Breast epithelium (tissue), 4 donors: Measurements from ENCODE around the gene RFC4. TPM values are rescaled to one million over a fixed set of nuclear protein-coding genes. Genes with fewer than 3 reads are reported as not detected.

Source experiments
- DNase-seq, 2 donors: peaks; one replicate each; pipeline ENCODE4 v3.0.0-alpha.2; 2019; ENCODE audit warnings: low spot score in 2 of 2
- H3K27ac ChIP-seq, 2 donors: fragments of 200-600 bp; sonication (generic) in 1 of 2; one replicate each; pipeline ENCODE4 v1.5.1; 2016 to 2019; ENCODE audit warnings: mild to moderate bottlenecking in 1 of 2
- H3K27me3 ChIP-seq, 2 donors: fragments of 200-600 bp; sonication (generic) in 1 of 2; one replicate each; pipeline versions ENCODE4 v1.5.1 to v1.6.0; 2017 to 2019; ENCODE audit warnings: control low read depth in 1 of 2, mild to moderate bottlenecking in 1 of 2
- H3K36me3 ChIP-seq: fragments of 200-600 bp; one replicate; pipeline ENCODE4 v1.5.1; 2019
- H3K4me1 ChIP-seq, 2 donors: fragments of 200-600 bp; sonication (generic); one replicate each; pipeline ENCODE4 v1.5.1; 2016 to 2019; ENCODE audit warnings: control low read depth in 1 of 2
- H3K4me3 ChIP-seq, 3 donors: fragments of 200-600 bp; sonication (generic); 1 replicate in 2 of 3; 2 replicates in 1 of 3; pipeline ENCODE4 v1.5.1; 2016 to 2019; ENCODE audit warnings: mild to moderate bottlenecking in 3 of 3, moderate library complexity in 2 of 3
- H3K9me3 ChIP-seq, 2 donors: fragments of 200-600 bp; sonication (generic) in 1 of 2; one replicate each; pipeline ENCODE4 v1.5.1; 2016 to 2019; ENCODE audit warnings: control low read depth in 1 of 2
- POLR2A ChIP-seq: fragments of 450-650 bp; IDR thresholded peaks from one replicate; pipeline ENCODE4 v1.6.1; 2016; ENCODE audit warnings: antibody characterized with exemption, mild to moderate bottlenecking, moderate library complexity
- POLR2AphosphoS5 ChIP-seq, 3 donors: sonication (generic); formaldehyde crosslinking; IDR thresholded peaks; one replicate each; pipeline ENCODE4 v1.6.1; 2017; ENCODE audit warnings: antibody characterized with exemption in 3 of 3
- intact Hi-C: fragments of 100-400 bp; cut with DNase I; formaldehyde crosslinking; loops from one replicate; pipeline ENCODE4 v1.15.1; 2023; ENCODE audit warnings: low total_unique reads
- total RNA-seq, 3 donors: library from RNA; depleted of rRNA; stranded (reverse); fragments of >200 nt; gene quantifications; one replicate each; pipeline ENCODE4 v1.1.0, GENCODE V29; 2016
- TF ChIP-seq, protein P1 (sequence below), 3 donors: fragments of 450-650 bp; IDR thresholded peaks; one replicate each; pipeline ENCODE4 v1.5.1; 2016 to 2017; ENCODE audit warnings: antibody characterized with exemption in 3 of 3, mild to moderate bottlenecking in 3 of 3, moderate library complexity in 3 of 3

The RFC4 gene
- total RNA-seq, 3 donors from 2014 or later, result 8.5 to 14.5 (median 10.8) TPM

DNA sequence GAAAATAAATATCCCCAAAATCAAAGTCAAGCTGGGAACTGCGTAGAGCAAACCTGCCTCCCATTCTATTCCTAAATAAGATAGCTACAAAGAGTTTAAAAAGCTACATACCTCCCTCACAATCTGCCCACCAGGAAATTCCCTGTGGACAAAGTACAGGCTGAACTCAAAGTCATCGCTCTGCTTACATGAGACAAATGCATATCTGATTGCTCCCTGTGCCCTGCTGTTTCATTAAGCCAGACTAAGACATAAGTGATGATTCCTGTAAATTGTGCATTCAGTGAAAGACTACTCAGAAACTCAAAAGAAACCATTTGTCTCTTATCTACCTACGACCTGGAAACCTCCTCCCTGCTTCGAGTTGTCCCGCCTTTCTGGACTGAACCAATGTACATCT is 51.4 kb downstream of the RFC4 start:
- H3K36me3 ChIP-seq, result no peaks in the 10 kb centered on the region
- no peak overlapping the region for H3K27ac ChIP-seq
- no peak for DNase-seq
- TF ChIP-seq POLR2A, result no peak
- no peaks in the 10 kb centered on the region for H3K4me1 ChIP-seq
- no peak overlapping the region for H3K4me3 ChIP-seq
- H3K27me3 ChIP-seq, result no peaks in the 10 kb centered on the region
- H3K9me3 ChIP-seq, result no peaks in the 10 kb centered on the region
- intact Hi-C loops, result no loop called here

GRCh38 chr3:186754006-186754405 is 52.3 kb downstream of the RFC4 start:
- TF ChIP-seq POLR2AphosphoS5 (IDR thresholded peaks at IDR 0.05), result no peak
- no peak for TF ChIP-seq POLR2A
- TF ChIP-seq, protein P1, sequence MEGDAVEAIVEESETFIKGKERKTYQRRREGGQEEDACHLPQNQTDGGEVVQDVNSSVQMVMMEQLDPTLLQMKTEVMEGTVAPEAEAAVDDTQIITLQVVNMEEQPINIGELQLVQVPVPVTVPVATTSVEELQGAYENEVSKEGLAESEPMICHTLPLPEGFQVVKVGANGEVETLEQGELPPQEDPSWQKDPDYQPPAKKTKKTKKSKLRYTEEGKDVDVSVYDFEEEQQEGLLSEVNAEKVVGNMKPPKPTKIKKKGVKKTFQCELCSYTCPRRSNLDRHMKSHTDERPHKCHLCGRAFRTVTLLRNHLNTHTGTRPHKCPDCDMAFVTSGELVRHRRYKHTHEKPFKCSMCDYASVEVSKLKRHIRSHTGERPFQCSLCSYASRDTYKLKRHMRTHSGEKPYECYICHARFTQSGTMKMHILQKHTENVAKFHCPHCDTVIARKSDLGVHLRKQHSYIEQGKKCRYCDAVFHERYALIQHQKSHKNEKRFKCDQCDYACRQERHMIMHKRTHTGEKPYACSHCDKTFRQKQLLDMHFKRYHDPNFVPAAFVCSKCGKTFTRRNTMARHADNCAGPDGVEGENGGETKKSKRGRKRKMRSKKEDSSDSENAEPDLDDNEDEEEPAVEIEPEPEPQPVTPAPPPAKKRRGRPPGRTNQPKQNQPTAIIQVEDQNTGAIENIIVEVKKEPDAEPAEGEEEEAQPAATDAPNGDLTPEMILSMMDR (IDR thresholded peaks at IDR 0.05), result no peak
- Histone ChIP-seq H3K9me3 (no peaks in the 10 kb centered on the region), H3K27me3 (no peaks in the 10 kb centered on the region), H3K36me3 (no peaks in the 10 kb centered on the region), H3K4me1 (no peaks in the 10 kb centered on the region), H3K27ac (no peak overlapping the region), H3K4me3 (no peak overlapping the region)
- no peak for DNase-seq
- intact Hi-C loops, result no loop called here

GRCh38 chr3:186751480-186751879 is 54.8 kb downstream of the RFC4 start:
- no peaks in the 10 kb centered on the region for H3K9me3 ChIP-seq
- no peaks in the 10 kb centered on the region for H3K27me3 ChIP-seq
- H3K27ac ChIP-seq, result no peak overlapping the region
- no peaks in the 10 kb centered on the region for H3K4me1 ChIP-seq
- no peak for DNase-seq
- TF ChIP-seq, protein P1 (IDR thresholded peaks at IDR 0.05), result no peak
- TF ChIP-seq POLR2AphosphoS5 (IDR thresholded peaks at IDR 0.05), result no peak
- TF ChIP-seq POLR2A, result no peak
- H3K36me3 ChIP-seq, result no peaks in the 10 kb centered on the region
- H3K4me3 ChIP-seq, result no peak overlapping the region
- intact Hi-C loops, result no loop called here

DNA sequence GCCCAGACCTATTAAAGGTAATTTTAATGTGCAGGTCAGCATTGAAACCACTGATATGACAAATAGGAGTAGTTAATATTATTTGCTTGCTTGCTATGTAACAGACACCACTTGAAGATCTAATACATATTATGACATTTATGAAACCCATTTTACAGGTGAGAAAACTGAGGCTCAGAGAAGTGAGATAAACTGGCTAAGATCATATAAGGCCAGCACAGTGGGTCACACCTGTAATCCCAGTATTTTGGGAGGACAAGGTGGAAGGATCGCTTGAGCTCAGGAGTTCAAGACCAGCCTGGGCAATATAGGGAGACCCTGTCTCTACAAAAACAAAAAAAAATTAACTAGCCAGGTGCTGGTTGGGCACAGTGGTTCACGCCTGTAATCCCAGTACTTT is 56.0 kb downstream of the RFC4 start:
- H3K4me1 ChIP-seq, result no peaks in the 10 kb centered on the region
- intact Hi-C loops, result no loop called here
- no peaks in the 10 kb centered on the region for H3K9me3 ChIP-seq
- no peak overlapping the region for H3K4me3 ChIP-seq
- H3K27ac ChIP-seq, result no peak overlapping the region
- H3K27me3 ChIP-seq, result no peaks in the 10 kb centered on the region
- TF ChIP-seq POLR2A, result no peak
- TF ChIP-seq, protein P1 (IDR thresholded peaks at IDR 0.05), result no peak
- no peak for TF ChIP-seq POLR2AphosphoS5 (IDR thresholded peaks at IDR 0.05)
- no peak for DNase-seq
- H3K36me3 ChIP-seq, result no peaks in the 10 kb centered on the region

- H3K9me3 ChIP-seq, result no peaks in the 10 kb centered on the region
- DNase-seq, result no peak
- intact Hi-C loops, result no loop called here
- TF ChIP-seq POLR2A (no peak), POLR2AphosphoS5 (IDR thresholded peaks at IDR 0.05) (no peak)
- TF ChIP-seq, protein P1 (IDR thresholded peaks at IDR 0.05), result no peak
- H3K36me3 ChIP-seq, result no peaks in the 10 kb centered on the region
- no peaks in the 10 kb centered on the region for H3K4me1 ChIP-seq
- no peaks in the 10 kb centered on the region for H3K27me3 ChIP-seq
- H3K4me3 ChIP-seq, result no peak overlapping the region
- H3K27ac ChIP-seq, result no peak overlapping the region
These were observed 60.3 kb downstream of the RFC4 start for GRCh38 chr3:186746008-186746407.

DNA sequence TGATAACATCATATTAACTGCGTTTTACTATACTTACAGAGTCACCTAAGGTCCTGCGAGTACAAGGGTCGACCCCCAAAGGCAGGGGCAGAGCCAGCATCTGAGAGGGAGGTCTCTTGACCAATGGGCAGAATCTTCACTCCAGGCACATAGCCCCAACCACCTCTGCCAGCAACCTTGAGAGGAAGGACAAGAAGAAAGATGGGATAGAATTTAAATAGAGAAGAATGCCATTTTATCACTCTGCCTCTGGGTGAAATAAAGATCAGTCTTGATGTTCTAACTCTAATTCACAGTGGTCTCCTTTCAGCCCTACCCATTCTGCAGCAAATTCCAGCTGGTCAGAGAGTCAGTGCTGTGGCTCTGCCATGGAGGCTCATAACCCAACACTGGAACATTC is 62.6 kb downstream of the RFC4 start:
- no peak overlapping the region for H3K4me3 ChIP-seq
- no peaks in the 10 kb centered on the region for H3K4me1 ChIP-seq
- no peaks in the 10 kb centered on the region for H3K27me3 ChIP-seq
- no peak overlapping the region for H3K27ac ChIP-seq
- DNase-seq, result no peak
- intact Hi-C loops, result no loop called here
- no peak for TF ChIP-seq POLR2AphosphoS5 (IDR thresholded peaks at IDR 0.05)
- no peaks in the 10 kb centered on the region for H3K9me3 ChIP-seq
- H3K36me3 ChIP-seq, result no peaks in the 10 kb centered on the region
